GM18873 (cell line): ENCODE results near the gene DOCK6.
"Not testable (repeated sequence)": the region's sequence is repeated elsewhere in the genome, so short reads cannot be mapped to it uniquely, and the experiment has no call there.

Experiments used
- ATAC-seq: cut with Tn5 transposase; IDR thresholded peaks from one replicate; pipeline ENCODE4 v1.9.1; 2021; ENCODE audit warnings: mild to moderate bottlenecking, moderate library complexity, moderate number of reproducible peaks; ENCODE audit not compliant: unreplicated experiment, low FRiP score

Gene DOCK6

DNA sequence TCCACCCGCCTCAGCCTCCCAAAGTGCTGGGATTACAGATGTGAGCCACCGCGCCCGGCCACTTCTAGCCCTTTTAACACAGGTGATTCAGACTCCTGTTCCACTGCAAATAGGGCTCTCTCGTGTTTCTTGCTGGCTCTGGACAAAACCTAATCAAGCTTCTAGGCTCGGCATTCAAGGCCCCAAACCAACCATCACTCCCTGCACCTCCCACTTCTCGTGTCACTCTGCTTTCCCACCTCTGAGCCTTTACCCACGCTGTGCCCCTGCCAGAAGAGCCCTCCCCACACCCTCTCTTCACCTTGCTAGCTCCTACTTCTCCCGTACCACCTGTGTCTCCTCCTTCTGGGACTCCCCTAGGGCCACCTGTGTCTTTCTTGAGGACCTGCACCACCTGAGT lies 84.7 kb downstream of the DOCK6 start:
- ATAC-seq: no peak

DNA sequence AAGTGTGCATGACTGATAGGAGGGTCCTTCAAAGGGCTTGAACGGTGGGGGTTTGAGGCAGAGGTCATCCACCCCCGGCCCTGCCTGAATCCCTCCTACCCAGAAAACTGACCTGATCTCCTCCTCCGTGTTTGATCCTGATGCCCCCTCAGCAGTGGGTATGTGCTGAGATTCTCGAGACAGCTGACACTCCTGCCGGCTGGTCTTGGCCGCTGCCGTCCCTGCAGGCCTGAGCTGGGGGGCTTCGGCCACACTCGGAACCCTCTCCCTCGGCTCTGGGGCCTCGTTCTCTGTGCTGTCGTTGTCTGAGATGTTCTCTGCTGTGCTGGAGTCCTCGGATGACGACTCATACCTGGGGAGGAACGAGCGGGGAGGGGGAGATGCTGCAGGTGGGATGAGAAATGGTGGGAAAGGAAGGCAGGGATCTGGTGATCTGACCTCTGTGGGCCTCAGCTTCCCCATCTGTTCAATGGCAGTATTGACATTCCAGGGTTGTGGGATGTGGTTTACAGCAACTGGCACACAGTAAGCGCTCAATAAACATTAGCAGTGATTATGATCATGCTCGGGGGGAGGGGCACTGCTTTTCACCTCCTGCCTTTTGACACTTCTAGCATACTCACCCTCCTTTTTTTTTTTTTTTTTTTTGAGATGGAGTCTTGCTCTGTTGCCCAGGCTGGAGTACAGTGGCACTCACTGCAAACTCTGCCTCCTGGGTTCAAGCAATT lies 85.7 kb downstream of the DOCK6 start:
- ATAC-seq: no peak

DNA sequence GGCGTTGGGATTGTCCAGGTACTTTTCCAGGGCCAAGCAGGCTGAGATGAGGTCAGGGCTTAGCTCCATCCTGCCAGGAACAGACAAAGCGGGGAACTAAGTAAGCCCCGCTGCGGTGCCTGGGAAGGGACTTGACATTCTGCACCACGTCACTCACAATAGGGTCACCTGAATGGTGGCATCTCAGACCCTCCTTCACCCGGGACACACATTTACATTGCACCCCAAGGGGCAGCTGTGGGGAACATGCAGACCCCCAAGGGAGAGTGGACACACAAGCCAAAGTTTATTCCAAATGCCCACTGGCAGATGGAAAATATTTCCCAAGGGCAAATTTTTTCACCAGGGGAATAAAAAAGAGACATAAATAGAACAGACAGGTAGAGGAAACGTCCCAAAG lies 86.4 kb downstream of the DOCK6 start:
- no peak for ATAC-seq

DNA sequence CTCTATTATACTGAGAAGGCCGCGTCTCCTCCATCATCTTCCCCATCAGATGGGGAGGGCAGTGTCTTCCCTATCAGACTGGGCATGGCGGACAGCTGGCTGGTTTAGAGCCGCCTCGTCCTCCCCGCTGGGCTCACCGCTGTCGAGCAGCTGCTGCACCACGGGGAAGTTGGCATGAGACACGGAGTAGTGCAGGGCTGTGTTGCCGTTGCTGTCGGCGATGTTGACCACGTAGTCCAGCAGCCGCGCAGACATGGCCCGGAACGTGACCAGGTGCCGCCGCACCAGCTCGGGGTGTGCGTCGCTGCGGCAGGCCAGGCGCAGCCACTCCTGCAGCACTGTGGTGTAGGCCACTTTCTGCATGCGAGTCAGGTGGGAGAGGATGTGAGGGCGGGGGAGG lies 88.0 kb downstream of the DOCK6 start:
- ATAC-seq: no peak

DNA sequence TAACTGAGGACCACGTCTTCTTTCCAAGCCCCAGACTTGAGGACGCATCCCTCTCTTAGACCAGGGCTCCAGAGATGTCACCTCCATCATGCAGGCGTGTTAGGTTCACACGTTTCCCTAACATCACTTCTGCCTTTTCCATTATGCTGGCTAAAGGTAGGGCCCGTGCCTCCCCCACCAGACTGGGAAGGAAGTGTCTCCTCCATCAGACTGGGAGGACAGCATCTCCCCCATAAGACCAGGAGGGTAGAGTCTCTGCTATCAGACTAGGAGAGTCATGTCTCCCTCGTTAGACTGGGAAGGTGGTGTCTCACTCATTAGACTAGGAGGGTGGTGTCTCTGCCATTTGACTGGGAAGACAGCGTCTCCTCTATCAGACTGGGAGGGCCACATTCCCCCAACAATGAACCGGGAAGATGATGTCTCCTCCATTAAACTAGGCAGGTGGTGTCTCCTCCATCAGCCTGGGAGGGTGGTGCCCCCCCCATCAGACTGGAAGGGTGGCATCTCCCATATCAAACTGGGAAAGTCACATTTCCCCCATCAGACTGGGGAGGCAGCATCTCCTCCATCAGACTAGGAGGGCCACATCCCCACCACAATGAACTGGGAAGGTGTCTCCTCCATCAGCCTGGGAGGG lies 88.7 kb downstream of the DOCK6 start:
- ATAC-seq: no peak

DNA sequence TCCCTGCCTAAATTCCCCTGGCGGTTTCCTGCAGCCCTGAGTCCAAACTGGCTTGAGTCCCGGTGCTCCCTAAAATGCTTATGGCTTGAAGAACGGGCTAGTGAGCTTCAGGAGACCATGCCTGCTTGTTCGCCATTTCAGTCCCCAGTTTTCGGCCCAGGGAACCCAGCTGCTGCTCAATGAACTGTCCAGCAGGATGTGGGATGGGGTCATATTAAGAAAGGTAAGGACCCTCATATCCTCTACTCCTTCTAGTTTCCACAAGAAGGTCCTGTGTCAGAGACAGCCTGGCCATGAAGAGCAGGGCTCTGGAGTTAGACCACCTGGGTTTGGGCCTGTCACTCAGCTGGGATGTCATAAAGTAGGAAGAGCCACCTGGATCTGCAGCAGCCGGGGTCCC lies 89.7 kb downstream of the DOCK6 start:
- ATAC-seq: no peak

DNA sequence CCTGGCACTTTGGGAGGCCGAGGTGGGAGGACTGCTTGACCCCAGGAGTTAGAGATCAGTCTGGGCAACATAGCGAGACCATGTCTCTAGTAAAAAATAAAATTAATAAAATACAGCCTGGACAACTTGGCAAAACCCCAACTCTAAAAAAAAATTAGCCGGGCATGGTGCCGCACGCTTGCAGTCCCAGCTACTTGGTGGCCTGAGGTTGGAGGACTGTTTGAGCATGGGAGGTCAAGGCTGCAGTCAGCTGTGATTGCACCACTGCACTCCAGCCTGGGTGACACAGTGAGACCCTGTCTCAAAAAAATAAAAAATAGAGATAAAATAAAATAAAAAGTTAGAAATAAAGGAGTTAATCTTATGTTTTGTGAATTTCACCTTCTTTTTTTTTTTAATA lies 91.2 kb downstream of the DOCK6 start:
- ATAC-seq: no peak

DNA sequence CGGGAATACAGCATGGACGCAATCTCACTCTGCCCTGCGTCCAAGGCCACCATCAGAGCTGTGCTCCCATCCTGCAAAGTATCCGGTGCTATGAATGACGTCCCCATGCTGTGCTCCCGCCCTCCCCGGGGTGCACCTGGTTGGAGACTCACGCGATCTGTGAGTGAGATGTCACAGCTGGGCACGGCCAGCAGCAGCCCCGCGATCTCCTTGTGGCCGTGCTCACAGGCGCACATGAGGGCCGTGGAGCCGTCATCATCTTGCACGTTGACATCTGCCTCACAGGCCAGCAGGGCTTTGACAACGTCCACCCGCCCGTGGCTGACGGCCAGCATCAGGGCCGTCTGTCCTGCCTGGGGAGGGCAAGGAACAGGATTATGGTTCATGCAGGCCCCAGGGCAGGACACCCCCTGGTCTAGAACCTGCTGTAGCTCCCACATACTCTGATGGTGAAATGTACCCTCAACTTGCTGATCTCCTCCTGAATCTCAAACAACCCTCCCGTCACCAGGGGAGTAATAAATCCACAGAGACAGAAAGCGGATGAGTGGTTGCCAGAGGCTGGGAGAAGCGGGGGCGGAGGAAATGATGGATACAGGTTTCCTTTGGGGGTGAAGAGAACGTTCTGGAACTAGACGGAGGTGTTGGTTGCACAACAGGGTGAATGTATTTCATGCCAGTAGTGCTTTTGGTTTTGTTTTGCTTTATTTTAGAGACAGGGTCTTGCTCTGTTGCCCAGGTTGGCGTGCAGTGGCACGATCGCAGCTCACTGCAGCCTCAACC lies 92.2 kb downstream of the DOCK6 start:
- no peak for ATAC-seq

DNA sequence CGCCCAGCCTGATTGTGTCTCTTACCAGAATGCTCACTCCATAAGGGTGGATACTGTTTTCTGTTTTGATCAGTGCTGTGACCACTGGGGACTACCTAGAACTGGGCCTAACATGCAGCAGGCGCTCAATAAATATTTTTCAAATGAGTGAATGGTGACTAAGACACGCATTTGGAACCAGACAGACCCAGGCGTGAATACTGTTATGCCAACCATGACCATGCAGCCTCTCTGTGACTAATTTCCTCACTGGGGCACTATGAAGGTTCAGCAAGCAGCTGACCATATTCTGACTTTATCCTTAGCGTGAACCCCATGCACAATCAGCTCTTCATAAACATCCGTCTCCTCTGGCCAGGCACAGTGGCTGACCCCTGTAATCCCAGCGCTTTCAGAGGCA lies 93.8 kb downstream of the DOCK6 start:
- ATAC-seq: no peak

DNA sequence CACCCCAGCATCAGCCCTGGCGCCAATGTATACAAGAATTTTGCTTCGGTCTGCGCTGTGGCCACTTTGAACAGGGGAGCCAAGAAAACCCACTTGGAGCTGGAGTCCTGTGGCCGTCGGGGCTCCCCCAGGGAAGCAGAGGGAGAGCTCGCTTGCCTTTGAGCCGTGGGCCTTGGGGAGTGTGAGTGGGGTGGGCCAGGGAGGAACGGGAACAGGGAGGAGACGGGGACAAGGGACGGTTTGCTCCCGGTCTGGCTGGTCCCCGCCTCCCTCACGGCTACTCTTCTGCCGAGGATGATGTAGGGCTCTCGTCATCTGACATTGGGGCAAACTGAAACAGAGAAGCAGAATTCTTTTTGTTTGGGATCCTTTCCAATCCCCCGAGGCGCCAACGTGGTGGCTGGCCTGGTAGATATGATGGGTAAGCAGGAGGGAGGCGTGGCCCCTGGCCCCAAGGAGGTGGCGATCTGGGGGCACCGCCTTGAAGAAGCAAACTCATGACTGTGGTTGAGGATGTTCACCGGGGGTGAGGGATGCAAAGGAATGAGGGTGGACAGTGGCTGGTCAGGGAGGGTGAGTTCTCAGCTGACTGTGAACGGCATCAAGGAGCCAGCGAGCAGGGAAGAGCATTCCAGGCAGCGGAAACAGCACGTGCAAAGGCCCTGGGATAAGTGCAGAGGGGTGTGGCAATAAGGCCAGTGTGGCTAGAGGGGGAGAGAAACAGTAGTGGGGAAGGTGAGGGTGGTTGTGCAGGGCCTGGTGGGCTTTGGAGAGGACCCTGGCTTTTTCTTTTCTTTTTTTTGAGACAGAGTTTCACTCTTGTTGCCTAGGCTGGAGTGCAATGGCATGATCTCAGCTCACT lies 95.8 kb downstream of the DOCK6 start:
- ATAC-seq: no peak

DNA sequence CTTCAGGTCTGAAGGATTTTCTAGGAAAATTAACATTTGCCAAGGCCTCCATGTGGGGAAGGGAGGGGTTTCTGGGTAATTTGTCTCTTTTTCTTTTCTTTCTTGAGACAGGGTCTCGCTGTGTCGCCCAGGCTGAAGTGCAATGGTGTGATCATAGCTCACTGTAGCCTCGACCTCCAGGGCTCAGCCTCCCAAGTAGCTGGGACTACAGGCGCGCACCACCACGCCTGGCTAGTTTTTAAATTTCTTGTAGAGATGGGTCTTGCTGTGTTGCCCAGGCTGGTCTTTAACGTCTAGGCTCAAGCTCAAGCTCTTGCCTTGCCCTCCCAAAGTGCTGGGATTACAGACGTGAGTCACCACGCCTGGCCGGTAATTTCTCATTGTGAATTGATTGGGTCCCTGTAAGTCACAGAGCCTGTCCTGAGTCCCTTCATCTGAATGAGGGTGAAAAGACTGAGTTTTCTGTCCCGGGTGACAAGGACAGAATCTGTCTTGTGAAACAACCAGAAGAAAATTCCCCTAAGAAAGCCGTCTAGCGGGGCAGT lies 96.8 kb downstream of the DOCK6 start:
- no peak for ATAC-seq

DNA sequence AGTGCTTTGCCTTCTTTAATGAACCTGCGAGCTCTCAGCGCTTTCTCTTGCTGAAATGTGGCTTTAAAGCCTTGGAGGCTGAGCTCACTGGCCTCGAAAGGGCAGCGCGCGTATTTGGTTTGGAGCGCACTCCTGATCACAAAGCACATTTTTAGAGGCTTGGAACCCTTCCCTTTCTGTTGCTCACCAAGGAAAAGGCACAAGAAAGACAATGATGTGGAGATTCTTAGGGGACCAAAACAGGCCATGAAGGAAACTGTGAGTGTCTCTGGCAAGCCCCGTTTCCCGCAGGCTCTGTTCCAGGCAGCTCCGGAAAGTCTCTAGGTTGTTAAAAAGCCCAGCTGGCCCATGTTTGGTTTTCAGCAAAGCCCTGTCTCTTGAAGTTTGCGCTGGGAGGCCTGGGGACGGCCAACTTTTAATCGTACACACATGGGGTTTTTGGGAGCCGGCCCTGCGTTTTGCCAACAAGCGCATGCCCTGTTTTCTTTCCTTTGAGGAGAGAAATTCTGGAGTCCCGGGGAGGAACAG lies 97.4 kb downstream of the DOCK6 start:
- no peak for ATAC-seq

DNA sequence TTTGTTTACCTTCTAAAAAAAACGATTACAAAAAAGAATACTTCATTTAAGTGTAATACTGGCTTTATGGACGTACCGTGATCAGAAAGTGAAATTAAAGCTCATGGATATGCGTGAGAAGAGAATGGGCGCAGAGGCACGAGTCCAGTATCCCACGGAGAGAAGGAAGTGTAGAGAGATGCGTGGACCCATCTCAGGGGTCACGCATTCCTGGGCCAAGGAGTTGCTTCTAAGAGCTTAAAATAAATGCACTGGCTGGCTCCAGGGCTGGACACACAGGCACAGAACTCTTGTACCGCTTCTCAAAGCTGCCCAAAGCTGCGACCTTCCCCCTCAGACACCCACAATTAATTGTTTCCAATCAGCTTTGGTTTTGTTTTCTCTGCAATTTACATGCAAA lies 98.0 kb downstream of the DOCK6 start:
- ATAC-seq: no peak

DNA sequence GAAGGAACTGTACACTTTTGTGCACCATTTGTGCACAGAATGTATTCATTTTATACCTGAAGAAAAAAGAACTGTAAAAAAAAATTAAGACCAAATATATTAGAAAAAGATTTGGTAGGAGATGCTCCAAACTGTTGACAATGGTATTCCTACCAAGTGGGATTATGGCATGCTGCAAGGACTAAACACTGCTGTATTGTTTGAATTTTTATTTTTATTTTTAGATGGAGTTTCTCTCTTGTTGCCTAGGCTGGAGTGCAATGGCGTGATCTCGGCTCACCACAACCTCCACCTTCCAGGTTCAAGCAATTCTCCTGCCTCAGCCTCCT lies 101.9 kb downstream of the DOCK6 start:
- not testable (repeated sequence) for ATAC-seq

DNA sequence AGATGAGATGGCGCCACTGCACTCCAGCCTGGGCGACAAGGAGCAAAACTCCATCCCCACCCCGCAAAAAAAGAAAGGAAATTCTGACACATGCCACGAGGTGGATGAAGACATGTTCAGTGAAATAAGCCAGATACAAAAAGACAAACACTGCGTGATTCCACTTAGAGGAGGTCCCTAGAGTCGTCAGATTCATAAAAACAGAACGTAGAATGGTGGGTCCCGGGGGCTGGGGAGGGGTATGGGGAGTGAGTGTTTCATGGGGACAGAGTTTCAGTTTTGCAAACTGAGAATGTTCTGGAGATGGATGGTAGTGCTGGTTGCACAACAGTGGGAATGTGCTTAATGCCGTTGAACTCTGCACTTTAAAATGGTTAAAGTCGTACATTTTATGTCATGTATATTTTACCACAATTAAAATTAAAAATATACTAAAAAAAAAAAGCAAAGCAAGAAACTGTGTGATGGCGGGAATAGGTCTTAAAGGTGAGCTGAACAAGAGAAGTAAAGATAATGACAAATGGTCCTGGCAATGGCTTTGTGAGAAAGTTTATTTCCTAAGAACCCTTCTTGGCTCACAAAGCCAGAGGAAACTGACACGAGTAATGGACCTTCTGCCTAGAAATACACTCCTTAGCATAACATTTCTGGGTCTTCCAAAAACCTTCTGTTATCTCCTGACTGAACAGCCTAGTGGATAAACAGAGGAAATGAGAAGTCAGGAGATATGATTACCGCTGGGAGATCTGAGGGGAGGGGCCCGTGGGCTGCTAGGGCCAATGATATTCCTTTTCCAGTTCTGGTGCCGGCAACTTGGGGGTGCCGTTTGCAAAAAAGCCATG lies 102.5 kb downstream of the DOCK6 start:
- ATAC-seq: no peak

DNA sequence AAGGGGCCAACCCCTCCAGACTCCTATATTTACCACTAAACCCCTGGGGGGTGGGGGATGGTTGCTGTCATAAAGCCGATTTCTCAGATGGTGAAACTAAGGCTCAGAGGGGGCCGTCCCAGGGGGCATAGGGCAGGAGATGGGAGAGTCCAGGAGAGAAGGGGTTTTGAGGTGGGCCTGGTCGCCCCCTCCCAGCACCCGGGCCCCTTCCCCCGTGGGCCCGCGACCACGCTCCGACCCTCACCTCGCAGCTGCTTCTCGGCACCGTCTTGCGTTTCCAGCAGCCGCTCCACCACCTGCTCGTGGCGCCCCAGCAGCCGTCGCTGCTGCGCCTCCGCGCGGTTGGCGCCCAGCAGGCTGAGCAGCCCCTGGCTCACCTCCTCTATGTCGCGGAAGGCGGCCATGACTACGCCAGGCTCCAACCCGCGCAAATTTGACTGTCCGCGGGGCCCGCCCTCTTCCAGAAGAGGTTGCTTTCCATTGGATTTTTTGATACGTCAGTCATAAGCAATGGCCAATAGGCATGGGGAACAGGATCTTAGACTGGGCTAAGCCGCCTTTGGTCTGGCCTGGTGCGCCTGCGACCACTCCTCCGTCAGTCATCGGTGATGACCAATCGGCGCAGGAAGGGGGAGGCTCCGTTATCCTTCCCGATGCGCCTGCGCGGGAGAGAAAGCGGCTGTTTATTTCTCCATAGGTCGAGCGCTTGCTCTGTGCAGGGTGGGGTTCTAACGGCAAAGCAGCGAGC lies 106.8 kb downstream of the DOCK6 start, which contains the start of gene SPC24:
TSS of gene SPC24 (minus strand) at position 410 of the 748 bp plus-strand sequence. CDS start at position 404, 6 bp downstream.
- ATAC-seq: peak; percentile 97

DNA sequence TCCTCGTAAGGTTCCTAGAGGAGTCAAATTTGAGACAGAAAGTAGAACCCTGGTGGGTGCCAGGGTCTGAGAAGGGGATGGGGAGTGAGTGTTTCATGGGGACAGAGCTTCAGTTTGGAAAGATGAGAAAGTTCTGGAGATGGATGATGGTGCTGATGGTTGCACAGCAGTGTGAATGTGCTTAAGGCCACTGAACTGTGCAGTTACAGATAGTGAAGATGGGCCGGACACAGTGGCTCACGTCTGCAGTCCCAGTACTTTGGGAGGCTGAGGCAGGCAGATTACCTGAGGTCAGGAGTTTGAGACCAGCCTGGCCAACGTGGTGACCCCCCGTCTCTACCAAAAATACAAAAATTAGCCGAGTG lies 107.7 kb downstream of the DOCK6 start:
- no peak for ATAC-seq

DNA sequence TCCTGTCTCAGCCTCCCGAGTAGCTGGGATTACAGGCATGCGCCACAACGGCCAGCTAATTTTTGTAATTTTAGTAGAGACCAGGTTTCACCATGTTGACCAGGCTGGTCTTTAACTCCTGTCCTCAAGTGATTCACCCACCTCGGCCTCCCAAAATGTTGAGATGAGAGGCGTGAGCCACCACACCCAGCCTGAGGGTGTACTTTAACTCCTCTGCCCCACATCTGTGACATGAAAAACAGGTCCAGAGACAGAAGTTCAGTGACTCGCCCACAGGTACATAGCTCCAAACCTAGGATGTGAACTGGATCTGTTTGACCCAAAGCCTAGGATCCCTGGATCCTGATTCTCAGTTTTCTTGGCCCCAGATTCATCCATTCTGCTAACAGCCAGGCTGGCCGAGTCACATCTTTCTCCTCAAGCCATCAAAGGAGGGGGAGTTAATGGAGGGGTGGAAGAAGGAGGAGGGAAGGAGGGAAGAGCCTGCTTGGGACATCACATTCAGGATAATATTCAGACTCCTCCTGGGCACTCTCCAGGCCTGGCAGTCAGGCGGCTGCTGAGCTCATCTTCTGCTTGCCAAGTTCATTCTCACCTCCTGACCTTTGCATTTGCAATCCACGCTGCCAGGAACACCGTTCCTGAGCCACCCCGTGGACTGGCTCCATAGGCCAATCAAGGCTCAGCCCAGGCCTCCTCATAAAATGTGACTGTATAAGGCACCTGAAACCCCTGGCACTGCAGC lies 109.8 kb downstream of the DOCK6 start:
- ATAC-seq: no peak
